Stimulated activated CD4-positive, alpha-beta T cell treated with anti-CD3 and anti-CD28 coated beads, Interleukin-15, amount 100 ng/mL, for 1 hour (primary cell): Measurements from ENCODE around the gene ITGA11.

ENCODE experiments used
- DNase-seq, 2 donors: peaks; one replicate each; pipeline ENCODE4 v3.0.0-alpha.2; 2020; ENCODE audit warnings: low read depth in 1 of 2, low spot score in 1 of 2

The ITGA11 gene

GRCh38 chr15:68447209-68447608 is 15.2 kb upstream of the ITGA11 start:
- no peak for DNase-seq

GRCh38 chr15:68445351-68445750 is 13.4 kb upstream of the ITGA11 start:
- no peak for DNase-seq

GRCh38 chr15:68444336-68444735 is 12.4 kb upstream of the ITGA11 start:
- DNase-seq, result no peak

- no peak for DNase-seq
Observed at GRCh38 chr15:68442903-68443302, 10.9 kb upstream of the ITGA11 start.

GRCh38 chr15:68442041-68442440 is 10.1 kb upstream of the ITGA11 start:
- DNase-seq, result no peak

- no peak for DNase-seq
Observed at GRCh38 chr15:68441045-68441743, 9.2 kb upstream of the ITGA11 start.

GRCh38 chr15:68440136-68440535 is 8.2 kb upstream of the ITGA11 start:
- no peak for DNase-seq

- no peak for DNase-seq
Observed at GRCh38 chr15:68439506-68439905, 7.5 kb upstream of the ITGA11 start.

GRCh38 chr15:68436680-68437079 is 4.7 kb upstream of the ITGA11 start:
- no peak for DNase-seq

GRCh38 chr15:68435966-68436365 is 4.0 kb upstream of the ITGA11 start:
- DNase-seq, result no peak

- no peak for DNase-seq
Observed at GRCh38 chr15:68434021-68434420, 2.1 kb upstream of the ITGA11 start.

- no peak for DNase-seq
Observed at GRCh38 chr15:68433551-68433950, 1.6 kb upstream of the ITGA11 start.

GRCh38 chr15:68432441-68433064 is 590 bp upstream of the ITGA11 start:
- DNase-seq, result no peak

- DNase-seq, result no peak
Observed at GRCh38 chr15:68431037-68431791, 749 bp downstream of the ITGA11 start.

- no peak for DNase-seq
Observed at GRCh38 chr15:68430471-68431036, 1.4 kb downstream of the ITGA11 start.

GRCh38 chr15:68429691-68430470 is 2.1 kb downstream of the ITGA11 start:
- no peak for DNase-seq

GRCh38 chr15:68428431-68428940 is 3.5 kb downstream of the ITGA11 start:
- no peak for DNase-seq

GRCh38 chr15:68427963-68428362 is 4.0 kb downstream of the ITGA11 start:
- no peak for DNase-seq

GRCh38 chr15:68427366-68427765 is 4.6 kb downstream of the ITGA11 start:
- DNase-seq, result no peak

GRCh38 chr15:68426116-68426515 is 5.8 kb downstream of the ITGA11 start:
- DNase-seq, result no peak
